Right hindlimb (tissue), 1 donor: ENCODE measurements around the gene MON2.

Experiments used
- DNase-seq: peaks from one replicate; pipeline ENCODE4 v3.0.0-alpha.2; 2018

Gene MON2

GRCh38 chr12:62562846-62563245, 96.2 kb downstream of the MON2 start:
- DNase-seq = no peak

- DNase-seq = no peak
These were observed 108.4 kb downstream of the MON2 start for GRCh38 chr12:62575036-62575435.

- DNase-seq = no peak
These were observed 109.9 kb downstream of the MON2 start for GRCh38 chr12:62576503-62576902.

GRCh38 chr12:62578726-62579125, 112.1 kb downstream of the MON2 start:
- no peak for DNase-seq

GRCh38 chr12:62581288-62582064, 114.8 kb downstream of the MON2 start:
- DNase-seq = no peak

GRCh38 chr12:62582065-62582366, 115.4 kb downstream of the MON2 start:
- no peak for DNase-seq

- no peak for DNase-seq
These were observed 118.0 kb downstream of the MON2 start for GRCh38 chr12:62584619-62585018.

- DNase-seq = no peak
These were observed 120.2 kb downstream of the MON2 start for GRCh38 chr12:62586850-62587249.

- DNase-seq = no peak
These were observed 122.3 kb downstream of the MON2 start for GRCh38 chr12:62588916-62589315.

- no peak for DNase-seq
These were observed 130.6 kb downstream of the MON2 start for GRCh38 chr12:62597253-62597652.

GRCh38 chr12:62598846-62599245, 132.2 kb downstream of the MON2 start:
- no peak for DNase-seq

GRCh38 chr12:62599854-62600437, 133.3 kb downstream of the MON2 start:
- no peak for DNase-seq

GRCh38 chr12:62601765-62602164, 135.1 kb downstream of the MON2 start:
- no peak for DNase-seq

- peak; percentile 95 for DNase-seq
These were observed 135.8 kb downstream of the MON2 start for GRCh38 chr12:62602255-62603060.

GRCh38 chr12:62603061-62603810, 136.6 kb downstream of the MON2 start:
- peak; percentile 92 for DNase-seq

- no peak for DNase-seq
These were observed 137.1 kb downstream of the MON2 start for GRCh38 chr12:62603811-62604098.

GRCh38 chr12:62604373-62604772, 137.7 kb downstream of the MON2 start:
- no peak for DNase-seq

- DNase-seq = no peak
These were observed 138.2 kb downstream of the MON2 start for GRCh38 chr12:62604871-62605270.

- no peak for DNase-seq
These were observed 139.4 kb downstream of the MON2 start for GRCh38 chr12:62605981-62606380.

GRCh38 chr12:62606654-62607053, 140.0 kb downstream of the MON2 start:
- DNase-seq = no peak

- no peak for DNase-seq
These were observed 146.5 kb downstream of the MON2 start for GRCh38 chr12:62613081-62613480.

GRCh38 chr12:62618319-62618718, 151.7 kb downstream of the MON2 start:
- no peak for DNase-seq

- DNase-seq = no peak
These were observed 152.3 kb downstream of the MON2 start for GRCh38 chr12:62618930-62619329.
